Activated CD4-positive, alpha-beta T cell treated with anti-CD3 and anti-CD28 coated beads, Interleukin-2, amount 10 ng/mL, durations not matched to agents 7 days and 5 days (primary cell): Measurements from ENCODE around the gene MAML3. TPM values are rescaled to one million over a fixed set of nuclear protein-coding genes. Genes with fewer than 3 reads are reported as not detected.

Experiments
- CTCF ChIA-PET: fragments of 350-600 bp; sonication (Branson Sonifier 250); formaldehyde crosslinking; loops from one replicate; lab custom pipeline; 2021; ENCODE audit warnings: antibody characterized with exemption; lab: Charles Lee
- POLR2A ChIA-PET: fragments of 350-600 bp; sonication (Branson Sonifier 250); formaldehyde crosslinking; loops from one replicate; lab custom pipeline; 2021; ENCODE audit warnings: antibody characterized with exemption; lab: Charles Lee
- DNase-seq: peaks from one replicate; pipeline ENCODE4 v3.0.0-alpha.2; 2020
- H3K27ac Mint-ChIP-seq: one replicate; pipeline ENCODE4 v1.8.0; 2021; ENCODE audit warnings: mild to moderate bottlenecking, moderate library complexity, mixed read lengths
- H3K27me3 Mint-ChIP-seq: one replicate; pipeline ENCODE4 v1.8.0; 2021; ENCODE audit warnings: mixed read lengths
- H3K36me3 Mint-ChIP-seq: one replicate; pipeline ENCODE4 v1.8.0; 2021; ENCODE audit warnings: low read depth, mixed read lengths
- H3K4me1 Mint-ChIP-seq: one replicate; pipeline ENCODE4 v1.8.0; 2021; ENCODE audit warnings: mixed read lengths
- H3K4me3 Mint-ChIP-seq: one replicate; pipeline ENCODE4 v1.8.0; 2021; ENCODE audit warnings: mild to moderate bottlenecking, moderate library complexity, mixed read lengths
- H3K9me3 Mint-ChIP-seq: one replicate; pipeline ENCODE4 v1.8.0; 2021; ENCODE audit warnings: mixed read lengths
- total RNA-seq, 2 experiments: library from RNA; stranded (reverse); gene quantifications; one replicate each; pipeline ENCODE4 v1.2.3, GENCODE V29; 2021

Gene MAML3
- total RNA-seq, 2 experiments from 2014 or later: 2.0 to 2.2 TPM

- Mint-ChIP-seq H3K27me3 (peaks cover 5% of the 10 kb centered on the region), H3K4me1 (peaks cover 36% of the 10 kb centered on the region), H3K4me3 (no peak overlapping the region), H3K27ac (no peak overlapping the region), H3K36me3 (no peaks in the 10 kb centered on the region), H3K9me3 (no peaks in the 10 kb centered on the region)
- CTCF ChIA-PET: interaction anchor here (0.5 to 1.3 kb wide), 4 partner anchors 12 to 399 kb away, joined by 3 to 4 read pairs (median 3); no protein-coding TSS in a partner anchor
- DNase-seq: no peak
- POLR2A ChIA-PET: interaction anchor here (0.6 kb wide), 1 partner anchor 122 kb away, joined by 4 read pairs; no protein-coding TSS in a partner anchor
Measured at GRCh38 chr4:139858436-139859205, 295.4 kb downstream of the MAML3 start.

GRCh38 chr4:139857977-139858376 is 296.0 kb downstream of the MAML3 start:
- Mint-ChIP-seq H3K4me1 (peaks cover 36% of the 10 kb centered on the region), H3K9me3 (no peaks in the 10 kb centered on the region), H3K27ac (no peak overlapping the region), H3K4me3 (no peak overlapping the region), H3K27me3 (peaks cover 5% of the 10 kb centered on the region), H3K36me3 (no peaks in the 10 kb centered on the region)
- CTCF ChIA-PET: interaction anchor here (0.9 to 1.3 kb wide), 3 partner anchors 11 to 40 kb away, joined by 3 to 4 read pairs (median 3); no protein-coding TSS in a partner anchor
- POLR2A ChIA-PET: no interaction called here
- no peak for DNase-seq

- H3K27me3 Mint-ChIP-seq: peaks cover 5% of the 10 kb centered on the region
Measured at GRCh38 chr4:139857021-139857420, 297.0 kb downstream of the MAML3 start.

GRCh38 chr4:139854668-139855403 is 299.1 kb downstream of the MAML3 start:
- Mint-ChIP-seq H3K27ac (no peak overlapping the region), H3K36me3 (peaks cover 1% of the 10 kb centered on the region), H3K27me3 (peaks cover 7% of the 10 kb centered on the region), H3K4me3 (no peak overlapping the region), H3K9me3 (peaks cover 2% of the 10 kb centered on the region), H3K4me1 (peaks cover 33% of the 10 kb centered on the region)
- DNase-seq: no peak
- POLR2A ChIA-PET: no interaction called here
- CTCF ChIA-PET: interaction anchor here (1.6 kb wide), 1 partner anchor 14 kb away, joined by 4 read pairs; no protein-coding TSS in a partner anchor

More at GRCh38 chr4:139857021-139857420, 297.0 kb downstream of the MAML3 start:
- Mint-ChIP-seq H3K4me1 (peaks cover 36% of the 10 kb centered on the region), H3K36me3 (peaks cover 1% of the 10 kb centered on the region), H3K4me3 (no peak overlapping the region), H3K27ac (peak overlapping the region; percentile 47), H3K9me3 (peaks cover 2% of the 10 kb centered on the region)
- ChIA-PET CTCF (interaction anchor here (0.5 to 1.3 kb wide), 5 partner anchors 11 to 610 kb away, joined by 3 to 4 read pairs (median 3); no protein-coding TSS in a partner anchor), POLR2A (no interaction called here)
- DNase-seq: peak; percentile 22

GRCh38 chr4:139853309-139853708 is 300.7 kb downstream of the MAML3 start:
- Mint-ChIP-seq H3K36me3 (peaks cover 1% of the 10 kb centered on the region), H3K4me1 (peaks cover 25% of the 10 kb centered on the region), H3K4me3 (no peak overlapping the region), H3K27me3 (peaks cover 11% of the 10 kb centered on the region), H3K27ac (no peak overlapping the region), H3K9me3 (peaks cover 2% of the 10 kb centered on the region)
- no peak for DNase-seq
- ChIA-PET POLR2A (no interaction called here), CTCF (interaction anchor here (0.6 to 0.8 kb wide), 2 partner anchors 82 to 401 kb away, joined by 3 to 4 read pairs; no protein-coding TSS in a partner anchor)

GRCh38 chr4:139852612-139853269 is 301.2 kb downstream of the MAML3 start:
- H3K9me3 Mint-ChIP-seq: peaks cover 2% of the 10 kb centered on the region
- H3K4me3 Mint-ChIP-seq: no peak overlapping the region
- no peak for DNase-seq
- H3K27me3 Mint-ChIP-seq: peaks cover 11% of the 10 kb centered on the region
- CTCF ChIA-PET: no interaction called here
- peaks cover 1% of the 10 kb centered on the region for H3K36me3 Mint-ChIP-seq
- peaks cover 20% of the 10 kb centered on the region for H3K4me1 Mint-ChIP-seq
- no peak overlapping the region for H3K27ac Mint-ChIP-seq
- POLR2A ChIA-PET: no interaction called here

- DNase-seq: no peak
- CTCF ChIA-PET: interaction anchor here (1.0 kb wide), 1 partner anchor 10 kb away, joined by 4 read pairs; no protein-coding TSS in a partner anchor
- Mint-ChIP-seq H3K4me3 (no peak overlapping the region), H3K27ac (no peak overlapping the region), H3K9me3 (peaks cover 2% of the 10 kb centered on the region), H3K4me1 (peaks cover 9% of the 10 kb centered on the region), H3K36me3 (peaks cover 1% of the 10 kb centered on the region), H3K27me3 (peaks cover 15% of the 10 kb centered on the region)
- POLR2A ChIA-PET: no interaction called here
Measured at GRCh38 chr4:139851639-139852038, 302.3 kb downstream of the MAML3 start.

GRCh38 chr4:139851133-139851532 is 302.9 kb downstream of the MAML3 start:
- CTCF ChIA-PET: interaction anchor here (1.0 kb wide), 1 partner anchor 11 kb away, joined by 4 read pairs; no protein-coding TSS in a partner anchor
- Mint-ChIP-seq H3K36me3 (peaks cover 1% of the 10 kb centered on the region), H3K27ac (no peak overlapping the region), H3K27me3 (peaks cover 13% of the 10 kb centered on the region), H3K4me1 (peaks cover 4% of the 10 kb centered on the region), H3K9me3 (peaks cover 2% of the 10 kb centered on the region), H3K4me3 (no peak overlapping the region)
- DNase-seq: no peak
- POLR2A ChIA-PET: no interaction called here

GRCh38 chr4:139849219-139849618 is 304.8 kb downstream of the MAML3 start:
- ChIA-PET CTCF (no interaction called here), POLR2A (interaction anchor here (0.6 kb wide), 1 partner anchor 56 kb away, joined by 3 read pairs; no protein-coding TSS in a partner anchor)
- peaks cover 10% of the 10 kb centered on the region for H3K27me3 Mint-ChIP-seq
- peaks cover 2% of the 10 kb centered on the region for H3K9me3 Mint-ChIP-seq
- H3K4me1 Mint-ChIP-seq: no peaks in the 10 kb centered on the region
- no peak for DNase-seq
- peaks cover 1% of the 10 kb centered on the region for H3K36me3 Mint-ChIP-seq
- no peak overlapping the region for H3K4me3 Mint-ChIP-seq
- no peak overlapping the region for H3K27ac Mint-ChIP-seq

GRCh38 chr4:139848028-139848427 is 306.0 kb downstream of the MAML3 start:
- DNase-seq: no peak
- ChIA-PET POLR2A (no interaction called here), CTCF (no interaction called here)
- H3K27me3 Mint-ChIP-seq: peaks cover 10% of the 10 kb centered on the region
- no peaks in the 10 kb centered on the region for H3K4me1 Mint-ChIP-seq
- no peak overlapping the region for H3K27ac Mint-ChIP-seq
- H3K9me3 Mint-ChIP-seq: peaks cover 2% of the 10 kb centered on the region
- H3K36me3 Mint-ChIP-seq: peaks cover 1% of the 10 kb centered on the region
- no peak overlapping the region for H3K4me3 Mint-ChIP-seq

GRCh38 chr4:139847602-139848001 is 306.4 kb downstream of the MAML3 start:
- Mint-ChIP-seq H3K9me3 (peaks cover under 1% of the 10 kb centered on the region), H3K27ac (no peak overlapping the region), H3K4me3 (no peak overlapping the region), H3K36me3 (no peaks in the 10 kb centered on the region), H3K27me3 (peaks cover 10% of the 10 kb centered on the region), H3K4me1 (no peaks in the 10 kb centered on the region)
- no peak for DNase-seq
- CTCF ChIA-PET: no interaction called here
- POLR2A ChIA-PET: no interaction called here

GRCh38 chr4:139846766-139847165 is 307.2 kb downstream of the MAML3 start:
- Mint-ChIP-seq H3K36me3 (no peaks in the 10 kb centered on the region), H3K27ac (no peak overlapping the region), H3K27me3 (peaks cover 10% of the 10 kb centered on the region), H3K4me1 (no peaks in the 10 kb centered on the region), H3K4me3 (no peak overlapping the region), H3K9me3 (no peaks in the 10 kb centered on the region)
- POLR2A ChIA-PET: no interaction called here
- CTCF ChIA-PET: interaction anchor here (1.0 kb wide), 1 partner anchor 11 kb away, joined by 4 read pairs; no protein-coding TSS in a partner anchor
- no peak for DNase-seq
